GM19324 (cell line): ENCODE data around the gene RABL2A.
"Not testable (repeated sequence)": the region's sequence is repeated elsewhere in the genome, so short reads cannot be mapped to it uniquely, and the experiment has no call there.

ENCODE experiments used
- ATAC-seq: cut with Tn5 transposase; IDR thresholded peaks from one replicate; pipeline ENCODE4 v1.9.1; 2021; ENCODE audit warnings: mild to moderate bottlenecking, moderate library complexity; ENCODE audit not compliant: unreplicated experiment, low FRiP score

The RABL2A gene

GRCh38 chr2:113676623-113677266 is 49.7 kb downstream of the RABL2A start:
- ATAC-seq: no peak

- ATAC-seq: no peak
Measured at GRCh38 chr2:113677330-113677729, 50.3 kb downstream of the RABL2A start.

- no peak for ATAC-seq
Measured at GRCh38 chr2:113679457-113679856, 52.4 kb downstream of the RABL2A start.

GRCh38 chr2:113685471-113685870 is 58.4 kb downstream of the RABL2A start:
- ATAC-seq: no peak

GRCh38 chr2:113686537-113686936 is 59.5 kb downstream of the RABL2A start:
- no peak for ATAC-seq

GRCh38 chr2:113690871-113691270 is 63.8 kb downstream of the RABL2A start:
- ATAC-seq: not testable (repeated sequence)
